ENCODE results near the gene WASF3.

DNA sequence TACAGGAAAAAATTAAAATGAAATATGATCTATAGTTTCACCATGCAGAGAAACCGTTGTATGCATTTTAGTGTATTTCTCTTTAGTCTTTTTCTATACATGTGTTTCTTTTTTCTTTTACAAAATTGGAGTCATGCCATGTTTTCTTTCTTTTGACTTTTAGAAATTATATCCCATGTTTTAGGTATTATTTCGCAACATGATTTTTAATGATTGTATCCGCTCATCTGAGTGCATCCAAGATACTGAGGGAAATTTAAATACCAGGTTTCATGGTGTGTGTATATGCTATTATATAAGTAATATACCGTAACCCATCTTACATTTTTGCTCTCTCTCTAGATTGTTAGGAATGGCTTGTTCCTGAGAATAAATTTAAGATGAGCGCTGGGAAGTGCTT is 120.8 kb downstream of the WASF3 start:
- TF ChIP-seq, protein P1, sequence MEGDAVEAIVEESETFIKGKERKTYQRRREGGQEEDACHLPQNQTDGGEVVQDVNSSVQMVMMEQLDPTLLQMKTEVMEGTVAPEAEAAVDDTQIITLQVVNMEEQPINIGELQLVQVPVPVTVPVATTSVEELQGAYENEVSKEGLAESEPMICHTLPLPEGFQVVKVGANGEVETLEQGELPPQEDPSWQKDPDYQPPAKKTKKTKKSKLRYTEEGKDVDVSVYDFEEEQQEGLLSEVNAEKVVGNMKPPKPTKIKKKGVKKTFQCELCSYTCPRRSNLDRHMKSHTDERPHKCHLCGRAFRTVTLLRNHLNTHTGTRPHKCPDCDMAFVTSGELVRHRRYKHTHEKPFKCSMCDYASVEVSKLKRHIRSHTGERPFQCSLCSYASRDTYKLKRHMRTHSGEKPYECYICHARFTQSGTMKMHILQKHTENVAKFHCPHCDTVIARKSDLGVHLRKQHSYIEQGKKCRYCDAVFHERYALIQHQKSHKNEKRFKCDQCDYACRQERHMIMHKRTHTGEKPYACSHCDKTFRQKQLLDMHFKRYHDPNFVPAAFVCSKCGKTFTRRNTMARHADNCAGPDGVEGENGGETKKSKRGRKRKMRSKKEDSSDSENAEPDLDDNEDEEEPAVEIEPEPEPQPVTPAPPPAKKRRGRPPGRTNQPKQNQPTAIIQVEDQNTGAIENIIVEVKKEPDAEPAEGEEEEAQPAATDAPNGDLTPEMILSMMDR (conservative IDR thresholded peaks at IDR 0.05 in 1 of 2, IDR thresholded peaks at IDR 0.05 in 1 of 2; ENCODE audit: extremely low read depth in 1 of 2, insufficient read depth in 1 of 2, low read depth in 1 of 2, low read length in 2 of 2), result no peak
- TF ChIP-seq EZH2 (IDR thresholded peaks at IDR 0.05; ENCODE audit: borderline replicate concordance, low read length), result no peak

All from mammary epithelial cell (primary cell).